ENCODE results near the gene LPAR2.

The LPAR2 gene

DNA sequence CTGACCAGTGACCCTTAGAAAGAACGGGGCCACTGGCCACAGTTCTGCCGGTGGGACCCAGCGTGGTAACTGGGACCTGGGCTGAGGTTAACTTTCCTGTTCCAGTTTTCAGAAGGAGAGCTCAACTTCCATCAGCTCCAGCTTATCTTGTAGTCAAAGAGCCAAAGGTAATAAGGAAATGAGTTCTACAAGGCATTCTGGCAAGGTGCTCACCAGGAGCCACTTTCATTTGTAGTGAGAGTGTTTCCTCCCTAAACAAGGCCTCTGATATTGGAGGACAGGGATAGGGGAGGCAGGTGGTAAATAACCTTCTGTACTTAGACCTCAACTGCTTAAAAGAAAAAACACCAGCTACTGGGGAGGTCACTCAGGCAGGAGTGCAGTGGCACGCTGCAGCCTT is 47.6 kb downstream of the LPAR2 start:
- H3K27ac ChIP-seq (ENCODE audit: low read length): no peak overlapping the region
- H2AFZ ChIP-seq (ENCODE audit: low read length): no peak overlapping the region
- H3F3A ChIP-seq (ENCODE audit: insufficient read depth, low read length): no peaks in the 10 kb centered on the region
- peaks cover 6% of the 10 kb centered on the region for H3K27me3 ChIP-seq (replicated peaks; ENCODE audit: insufficient read depth, low read length)
- H3K4me1 ChIP-seq (ENCODE audit: low read length): no peaks in the 10 kb centered on the region
- no peaks in the 10 kb centered on the region for H3K79me2 ChIP-seq (ENCODE audit: low read length)
- DNase-seq: no peak
- no peak overlapping the region for H3K4me2 ChIP-seq (ENCODE audit: low read depth, low read length)
- H3K9ac ChIP-seq (ENCODE audit: low read length): no peak overlapping the region
- H3K9me3 ChIP-seq (replicated peaks; ENCODE audit: insufficient read depth, low read length): no peaks in the 10 kb centered on the region
- H3K4me3 ChIP-seq (ENCODE audit: low read length): no peak overlapping the region
- H3K9me2 ChIP-seq (replicated peaks; ENCODE audit: insufficient read depth, low read length): no peaks in the 10 kb centered on the region
- H4K20me1 ChIP-seq (ENCODE audit: insufficient read depth, low read length): no peaks in the 10 kb centered on the region
- no peaks in the 10 kb centered on the region for H3K36me3 ChIP-seq (replicated peaks; ENCODE audit: insufficient read depth, low read length)
- TF ChIP-seq EZH2phosphoT487 (IDR thresholded peaks at IDR 0.05; ENCODE audit: low read length) (no peak), EZH2 (optimal IDR thresholded peaks at IDR 0.05; ENCODE audit: low read depth, low read length) (no peak)
- TF ChIP-seq, protein P1, sequence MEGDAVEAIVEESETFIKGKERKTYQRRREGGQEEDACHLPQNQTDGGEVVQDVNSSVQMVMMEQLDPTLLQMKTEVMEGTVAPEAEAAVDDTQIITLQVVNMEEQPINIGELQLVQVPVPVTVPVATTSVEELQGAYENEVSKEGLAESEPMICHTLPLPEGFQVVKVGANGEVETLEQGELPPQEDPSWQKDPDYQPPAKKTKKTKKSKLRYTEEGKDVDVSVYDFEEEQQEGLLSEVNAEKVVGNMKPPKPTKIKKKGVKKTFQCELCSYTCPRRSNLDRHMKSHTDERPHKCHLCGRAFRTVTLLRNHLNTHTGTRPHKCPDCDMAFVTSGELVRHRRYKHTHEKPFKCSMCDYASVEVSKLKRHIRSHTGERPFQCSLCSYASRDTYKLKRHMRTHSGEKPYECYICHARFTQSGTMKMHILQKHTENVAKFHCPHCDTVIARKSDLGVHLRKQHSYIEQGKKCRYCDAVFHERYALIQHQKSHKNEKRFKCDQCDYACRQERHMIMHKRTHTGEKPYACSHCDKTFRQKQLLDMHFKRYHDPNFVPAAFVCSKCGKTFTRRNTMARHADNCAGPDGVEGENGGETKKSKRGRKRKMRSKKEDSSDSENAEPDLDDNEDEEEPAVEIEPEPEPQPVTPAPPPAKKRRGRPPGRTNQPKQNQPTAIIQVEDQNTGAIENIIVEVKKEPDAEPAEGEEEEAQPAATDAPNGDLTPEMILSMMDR (IDR thresholded peaks at IDR 0.05; ENCODE audit: low read length): no peak

DNA sequence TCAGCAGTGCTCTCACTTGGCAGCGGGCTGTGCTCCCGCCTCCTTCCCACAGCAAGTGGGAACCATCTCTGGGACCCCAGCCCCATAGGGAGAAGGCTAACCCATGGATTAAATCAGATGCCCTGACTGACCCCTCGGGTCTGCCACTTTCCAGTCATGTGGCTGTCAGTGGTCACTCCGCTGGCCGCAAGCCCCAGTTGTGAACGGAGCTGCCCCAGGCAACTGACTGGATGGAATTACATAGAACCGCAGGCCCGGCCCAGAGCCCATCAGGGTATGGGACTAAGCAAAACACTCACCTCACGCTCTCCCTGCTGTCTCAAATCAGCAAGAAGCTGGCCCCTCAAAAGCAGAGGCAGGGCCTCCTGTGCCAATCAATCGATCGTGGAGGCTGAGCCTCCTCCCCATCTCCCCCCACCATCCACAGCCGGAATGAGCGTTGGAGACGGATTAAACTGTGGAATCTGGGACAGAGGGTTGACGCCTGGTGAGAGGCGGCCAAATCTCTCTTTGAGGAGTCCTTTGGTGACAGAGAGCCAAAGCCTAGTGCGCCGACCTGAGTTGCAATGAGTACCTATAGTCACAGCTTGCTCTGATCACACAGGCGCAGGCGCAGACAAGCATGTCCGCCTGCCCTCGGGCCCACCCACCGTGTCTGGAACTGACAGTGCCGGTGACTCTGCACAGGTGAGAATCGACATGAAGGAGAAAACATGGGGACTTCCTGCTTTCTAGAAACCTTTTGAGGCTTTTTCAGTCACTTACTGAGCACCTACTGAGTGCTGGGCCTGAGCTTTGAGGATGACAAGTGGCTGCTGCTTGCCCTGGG is 48.3 kb downstream of the LPAR2 start:
- Histone ChIP-seq H3K9me3 (replicated peaks; ENCODE audit: insufficient read depth, low read length) (no peaks in the 10 kb centered on the region), H3F3A (ENCODE audit: insufficient read depth, low read length) (no peaks in the 10 kb centered on the region), H2AFZ (ENCODE audit: low read length) (no peak overlapping the region), H3K9ac (ENCODE audit: low read length) (no peak overlapping the region), H4K20me1 (ENCODE audit: insufficient read depth, low read length) (no peaks in the 10 kb centered on the region), H3K27ac (ENCODE audit: low read length) (no peak overlapping the region), H3K27me3 (replicated peaks; ENCODE audit: insufficient read depth, low read length) (peaks cover 6% of the 10 kb centered on the region), H3K4me1 (ENCODE audit: low read length) (no peaks in the 10 kb centered on the region), H3K4me2 (ENCODE audit: low read depth, low read length) (no peak overlapping the region), H3K79me2 (ENCODE audit: low read length) (no peaks in the 10 kb centered on the region), H3K4me3 (ENCODE audit: low read length) (no peak overlapping the region), H3K36me3 (replicated peaks; ENCODE audit: insufficient read depth, low read length) (no peaks in the 10 kb centered on the region), H3K9me2 (replicated peaks; ENCODE audit: insufficient read depth, low read length) (no peaks in the 10 kb centered on the region)
- TF ChIP-seq, protein P1 (IDR thresholded peaks at IDR 0.05; ENCODE audit: low read length): no peak
- TF ChIP-seq EZH2 (optimal IDR thresholded peaks at IDR 0.05; ENCODE audit: low read depth, low read length) (no peak), EZH2phosphoT487 (IDR thresholded peaks at IDR 0.05; ENCODE audit: low read length) (no peak)
- no peak for DNase-seq

DNA sequence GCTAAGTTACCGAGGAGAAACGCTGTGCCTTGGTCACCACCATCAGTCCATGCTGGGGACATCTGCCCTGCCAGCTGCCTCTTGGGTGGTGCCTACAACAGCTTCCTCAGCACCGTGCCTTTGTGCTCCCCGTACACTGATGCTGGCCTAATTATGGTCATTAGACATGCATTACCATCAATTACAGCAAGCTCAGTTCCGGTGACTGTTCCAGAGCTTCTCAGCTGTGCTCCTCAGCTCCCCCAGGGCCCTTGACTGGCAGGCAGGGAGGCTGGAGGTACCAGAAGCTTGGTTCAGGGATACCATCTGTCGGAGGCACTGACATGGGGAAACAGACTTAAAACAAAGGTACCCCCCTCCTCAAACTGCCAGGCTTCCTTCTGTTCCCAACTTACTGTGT is 49.8 kb downstream of the LPAR2 start:
- no peak for DNase-seq
- no peaks in the 10 kb centered on the region for H3K9me2 ChIP-seq (replicated peaks; ENCODE audit: insufficient read depth, low read length)
- no peak for TF ChIP-seq EZH2phosphoT487 (IDR thresholded peaks at IDR 0.05; ENCODE audit: low read length)
- TF ChIP-seq, protein P1 (IDR thresholded peaks at IDR 0.05; ENCODE audit: low read length): no peak

More for the DNA sequence above, 49.8 kb downstream of the LPAR2 start:
- Histone ChIP-seq H3K27ac (ENCODE audit: low read length) (no peak overlapping the region), H2AFZ (ENCODE audit: low read length) (no peak overlapping the region), H3K4me1 (ENCODE audit: low read length) (no peaks in the 10 kb centered on the region), H3F3A (ENCODE audit: insufficient read depth, low read length) (no peaks in the 10 kb centered on the region), H3K9ac (ENCODE audit: low read length) (no peak overlapping the region), H3K27me3 (replicated peaks; ENCODE audit: insufficient read depth, low read length) (peaks cover 6% of the 10 kb centered on the region), H3K4me3 (ENCODE audit: low read length) (no peak overlapping the region), H4K20me1 (ENCODE audit: insufficient read depth, low read length) (no peaks in the 10 kb centered on the region), H3K4me2 (ENCODE audit: low read depth, low read length) (no peak overlapping the region), H3K36me3 (replicated peaks; ENCODE audit: insufficient read depth, low read length) (no peaks in the 10 kb centered on the region), H3K9me3 (replicated peaks; ENCODE audit: insufficient read depth, low read length) (no peaks in the 10 kb centered on the region), H3K79me2 (ENCODE audit: low read length) (no peaks in the 10 kb centered on the region)

Measured in MM.1S (cell line).